Pancreas (tissue), 10 donors: Measurements from ENCODE around the gene FOXE3. TPM values are rescaled to one million over a fixed set of nuclear protein-coding genes. Genes with fewer than 3 reads are reported as not detected.

Source experiments
- ATAC-seq, 4 donors: fragments of 200-7000 bp; cut with Tn5 transposase; one replicate each; pipeline versions ENCODE4 v1.8.0 to v1.9.1; 2020; ENCODE audit warnings: mild to moderate bottlenecking in 4 of 4, moderate library complexity in 4 of 4
- DNase-seq, 6 donors: peaks; one replicate each; pipeline ENCODE4 v3.0.0-alpha.2; 2020
- FAIRE-seq: peaks from 2 replicates; lab custom pipeline; 2012; peaks lifted over from hg19 to GRCh38; lab: Jason Lieb, UNC
- H3K27ac ChIP-seq, 4 donors: fragments of 200-600 bp; sonication (generic); 1 replicate in 3 of 4; 2 replicates in 1 of 4; pipeline versions ENCODE4 v1.5.0 to v1.8.0; 2020
- H3K27me3 ChIP-seq, 4 donors: fragments of 200-600 bp; one replicate each; pipeline ENCODE4 v1.8.0; 2021
- H3K36me3 ChIP-seq, 3 donors: fragments of 200-600 bp; sonication (generic) in 1 of 3; one replicate each; pipeline versions ENCODE4 v1.5.0 to v1.8.0; 2020 to 2021
- H3K4me1 ChIP-seq, 3 donors: fragments of 200-600 bp; one replicate each; pipeline ENCODE4 v1.8.0; 2021
- H3K4me3 ChIP-seq, 4 donors: fragments of 200-600 bp; sonication (generic) in 2 of 4; one replicate each; pipeline versions ENCODE4 v1.5.0 to v1.8.0; 2020 to 2021
- H3K9me3 ChIP-seq, 4 donors: fragments of 200-600 bp; one replicate each; pipeline ENCODE4 v1.8.0; 2021
- WGBS, 2 donors: extraction: QIAGEN DNeasy Blood & Tissue Kit; methylation state at CpG; one replicate each; pipeline ENCODE4 v1.1.7; 2013; 5-methylcytosine and 5-hydroxymethylcytosine counted together
- intact Hi-C, 3 donors: fragments of 100-400 bp; cut with DNase I; formaldehyde crosslinking; loops; one replicate each; pipeline versions ENCODE4 v1.11.1 to v1.14.2; 2022
- polyA plus RNA-seq, 2 donors: library from polyadenylated mRNA; stranded (reverse); fragments of 200-250 nt; gene quantifications; one replicate each; pipeline ENCODE4 v1.2.3, GENCODE V29; 2013
- total RNA-seq, 6 donors: library from RNA; stranded (reverse); fragmentation: NEBNext Ultra II Directional in 4 of 6; extraction: Animal tissue kit (Norgen Biotek cat#: 25700) in 4 of 6; gene quantifications; one replicate each; pipeline versions ENCODE4 v1.2.1 to v1.2.4, GENCODE V29; 2021 to 2023
- TF ChIP-seq, protein P1 (sequence below), 4 donors: fragments of 200-600 bp; sonication (generic) in 3 of 4; IDR thresholded peaks; one replicate each; pipeline versions ENCODE4 v1.5.0 to v1.8.0; 2021; ENCODE audit warnings: antibody characterized with exemption in 4 of 4
- donor health status: healthy with polysubstance abuse.
- donor health status: DM: no; HTN: no; CAD: no; lungs with moderate emphysema.
- donor health status: DM: no; HTN: no; CAD: no.
- donor health status: control.
- donor health status: control.
- donor health status: Bipolar disorder and iron deficiency.
- donor health status: DM: yes; HTN: yes; CAD: no.
- donor health status: DM: no; HTN: no; CAD: no.
- donor health status: DM: no; HTN: no; CAD: no.
- donor health status: DM: yes; HTN: yes; CAD: no.

The FOXE3 gene
- total and polyA plus RNA-seq, 8 donors, result not detected

DNA sequence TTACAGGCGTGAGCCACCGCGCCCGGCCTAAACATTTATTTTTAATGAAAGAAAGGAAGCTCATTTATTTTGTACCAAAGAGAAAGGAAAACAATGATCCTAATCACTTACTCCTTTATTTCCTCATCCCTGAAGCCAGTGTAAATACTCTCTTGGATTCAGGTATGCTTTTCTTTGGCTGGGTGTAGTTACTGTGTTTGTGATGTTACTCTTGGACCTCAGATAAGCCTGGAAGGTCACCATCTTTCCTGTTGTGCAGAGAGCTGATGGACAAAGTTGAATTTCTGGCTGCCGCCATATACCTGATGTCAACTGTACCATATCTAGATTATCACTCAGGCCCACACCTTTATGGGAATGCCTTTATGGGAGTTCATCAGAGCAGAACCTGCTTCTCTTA, 35.4 kb upstream of the FOXE3 start:
- FAIRE-seq, result no peak
- Histone ChIP-seq H3K36me3 (peaks cover under 1 to 36% (median 3%) of the 10 kb centered on the region in 3 donors), H3K27me3 (no peaks in the 10 kb centered on the region), H3K4me1 (peaks cover 0 to 8% (median 0%) of the 10 kb centered on the region in 3 donors), H3K27ac (no peak overlapping the region), H3K4me3 (no peak overlapping the region), H3K9me3 (no peaks in the 10 kb centered on the region)
- 96 to 98% methylated on average over 5 of the region's 5 CpGs for WGBS, 2 donors
- intact Hi-C loops, result no loop called here
- DNase-seq, result no peak
- TF ChIP-seq, protein P1, sequence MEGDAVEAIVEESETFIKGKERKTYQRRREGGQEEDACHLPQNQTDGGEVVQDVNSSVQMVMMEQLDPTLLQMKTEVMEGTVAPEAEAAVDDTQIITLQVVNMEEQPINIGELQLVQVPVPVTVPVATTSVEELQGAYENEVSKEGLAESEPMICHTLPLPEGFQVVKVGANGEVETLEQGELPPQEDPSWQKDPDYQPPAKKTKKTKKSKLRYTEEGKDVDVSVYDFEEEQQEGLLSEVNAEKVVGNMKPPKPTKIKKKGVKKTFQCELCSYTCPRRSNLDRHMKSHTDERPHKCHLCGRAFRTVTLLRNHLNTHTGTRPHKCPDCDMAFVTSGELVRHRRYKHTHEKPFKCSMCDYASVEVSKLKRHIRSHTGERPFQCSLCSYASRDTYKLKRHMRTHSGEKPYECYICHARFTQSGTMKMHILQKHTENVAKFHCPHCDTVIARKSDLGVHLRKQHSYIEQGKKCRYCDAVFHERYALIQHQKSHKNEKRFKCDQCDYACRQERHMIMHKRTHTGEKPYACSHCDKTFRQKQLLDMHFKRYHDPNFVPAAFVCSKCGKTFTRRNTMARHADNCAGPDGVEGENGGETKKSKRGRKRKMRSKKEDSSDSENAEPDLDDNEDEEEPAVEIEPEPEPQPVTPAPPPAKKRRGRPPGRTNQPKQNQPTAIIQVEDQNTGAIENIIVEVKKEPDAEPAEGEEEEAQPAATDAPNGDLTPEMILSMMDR (IDR thresholded peaks at IDR 0.05), result no peak
- no peak for ATAC-seq

DNA sequence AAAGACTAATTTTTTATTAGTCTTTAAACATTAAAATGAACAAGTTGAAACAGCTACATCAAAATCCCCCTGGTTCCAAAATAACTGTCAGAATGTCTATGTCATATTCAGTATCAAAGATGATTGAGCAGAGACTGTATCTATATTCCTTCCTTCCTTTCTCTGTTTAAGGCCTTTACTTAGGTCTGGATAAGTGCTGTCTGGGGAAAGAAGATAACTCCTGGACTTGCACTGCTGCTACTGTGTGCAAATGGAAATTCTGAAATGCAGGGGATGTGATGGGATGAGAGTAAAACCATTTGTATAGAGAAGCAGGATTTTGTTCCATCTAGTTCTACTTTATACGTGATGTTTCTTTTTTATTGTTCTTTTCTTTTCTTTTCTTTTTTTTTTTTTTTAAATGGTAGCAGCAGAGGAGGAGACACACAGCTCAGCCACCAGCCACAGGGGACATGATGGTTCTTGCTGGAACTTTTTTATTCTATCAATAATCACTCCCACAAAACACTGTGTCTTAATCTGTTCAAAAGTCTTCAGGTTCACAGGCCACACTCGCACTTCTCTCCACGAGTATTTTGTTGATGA, 33.6 kb upstream of the FOXE3 start:
- intact Hi-C loops, result no loop called here
- ATAC-seq, result no peak
- DNase-seq, result no peak

GRCh38 chr1:47384083-47384482, 32.0 kb upstream of the FOXE3 start:
- Histone ChIP-seq H3K27me3 (no peaks in the 10 kb centered on the region), H3K9me3 (no peaks in the 10 kb centered on the region), H3K36me3 (peaks cover 0 to 19% (median 0%) of the 10 kb centered on the region in 3 donors), H3K4me1 (no peaks in the 10 kb centered on the region), H3K27ac (no peak overlapping the region), H3K4me3 (no peak overlapping the region)
- intact Hi-C loops, result no loop called here
- FAIRE-seq (no peak), ATAC-seq (no peak), DNase-seq (no peak)
- TF ChIP-seq, protein P1 (IDR thresholded peaks at IDR 0.05), result no peak
- WGBS, 2 donors, result 99% methylated on average over 3 of the region's 3 CpGs

More for the DNA sequence above, 33.6 kb upstream of the FOXE3 start:
- FAIRE-seq, result no peak
- Histone ChIP-seq H3K27ac (no peak overlapping the region), H3K27me3 (no peaks in the 10 kb centered on the region), H3K4me3 (no peak overlapping the region), H3K4me1 (peaks cover 0 to 8% (median 0%) of the 10 kb centered on the region in 3 donors), H3K9me3 (no peaks in the 10 kb centered on the region), H3K36me3 (peaks cover 0 to 27% (median 0%) of the 10 kb centered on the region in 3 donors)
- 82 to 90% methylated on average over 3 of the region's 3 CpGs for WGBS, 2 donors
- TF ChIP-seq, protein P1 (IDR thresholded peaks at IDR 0.05), result no peak

- FAIRE-seq, result no peak
Measured at GRCh38 chr1:47385020-47385419, 31.1 kb upstream of the FOXE3 start.

DNA sequence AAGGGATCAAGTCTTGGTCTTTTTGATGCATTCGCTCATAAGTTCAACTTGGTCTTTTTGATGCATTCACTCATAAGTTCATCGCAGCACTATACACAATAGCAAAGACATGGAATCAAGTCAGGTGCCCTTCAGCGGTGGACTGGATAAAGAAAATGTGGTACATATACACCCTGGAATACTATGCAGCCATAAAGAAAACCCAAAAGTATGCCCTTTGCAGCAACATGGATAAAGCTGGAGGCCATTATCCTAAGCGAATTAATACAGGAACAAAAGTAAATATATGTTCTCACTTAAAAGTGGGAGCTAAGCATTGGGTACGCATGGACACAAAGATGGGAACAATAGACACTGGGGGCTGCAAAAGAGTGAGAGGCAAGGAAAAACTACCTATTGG, 29.8 kb upstream of the FOXE3 start:
- H3K9me3 ChIP-seq, result no peaks in the 10 kb centered on the region
- TF ChIP-seq, protein P1 (IDR thresholded peaks at IDR 0.05), result no peak
- H3K27ac ChIP-seq, result no peak overlapping the region
- 97% methylated on average over 5 of the region's 5 CpGs for WGBS, 2 donors
- H3K36me3 ChIP-seq, result peaks cover 0 to 11% (median 0%) of the 10 kb centered on the region in 3 donors
- no peaks in the 10 kb centered on the region for H3K27me3 ChIP-seq
- no peak overlapping the region for H3K4me3 ChIP-seq
- H3K4me1 ChIP-seq, result no peaks in the 10 kb centered on the region
- no peak for DNase-seq
- intact Hi-C loops, result no loop called here
- ATAC-seq, result no peak
- no peak for FAIRE-seq

More at GRCh38 chr1:47385020-47385419, 31.1 kb upstream of the FOXE3 start:
- H3K4me1 ChIP-seq, result no peaks in the 10 kb centered on the region
- ATAC-seq (no peak), DNase-seq (no peak)
- TF ChIP-seq, protein P1 (IDR thresholded peaks at IDR 0.05), result no peak
- H3K36me3 ChIP-seq, result peaks cover 0 to 19% (median 0%) of the 10 kb centered on the region in 3 donors
- 82 to 89% methylated on average over 6 of the region's 6 CpGs for WGBS, 2 donors
- no peaks in the 10 kb centered on the region for H3K9me3 ChIP-seq
- H3K27ac ChIP-seq, result no peak overlapping the region
- intact Hi-C loops, result no loop called here
- no peaks in the 10 kb centered on the region for H3K27me3 ChIP-seq
- no peak overlapping the region for H3K4me3 ChIP-seq
